Activated CD4-positive, alpha-beta T cell treated with anti-CD3 and anti-CD28 coated beads for 36 hours (primary cell): ENCODE data around the gene MAPRE2. TPM values are rescaled to one million over a fixed set of nuclear protein-coding genes. Genes with fewer than 3 reads are reported as not detected.
"Not testable (repeated sequence)": the region's sequence is repeated elsewhere in the genome, so short reads cannot be mapped to it uniquely, and the experiment has no call there.

Source experiments
- ATAC-seq: fragments of 200-7000 bp; cut with Tn5 transposase; one replicate; pipeline ENCODE4 v1.10.0; 2021; ENCODE audit warnings: mild to moderate bottlenecking, moderate library complexity
- CTCF ChIA-PET: fragments of 350-600 bp; sonication (Branson Sonifier 250); formaldehyde crosslinking; loops from one replicate; lab custom pipeline; 2021; ENCODE audit warnings: antibody characterized with exemption; lab: Charles Lee
- POLR2A ChIA-PET: fragments of 350-600 bp; sonication (Branson Sonifier 250); formaldehyde crosslinking; loops from one replicate; lab custom pipeline; 2021; ENCODE audit warnings: antibody characterized with exemption, inconsistent platforms; lab: Charles Lee
- DNase-seq: peaks from one replicate; pipeline ENCODE4 v3.0.0-alpha.2; 2020
- H3K27ac Mint-ChIP-seq: one replicate; pipeline ENCODE4 v1.8.0; 2021; ENCODE audit warnings: mixed read lengths
- H3K27me3 Mint-ChIP-seq: one replicate; pipeline ENCODE4 v1.8.0; 2021; ENCODE audit warnings: mixed read lengths
- H3K36me3 Mint-ChIP-seq: one replicate; pipeline ENCODE4 v1.8.0; 2021; ENCODE audit warnings: low read depth, mixed read lengths
- H3K4me1 Mint-ChIP-seq: one replicate; pipeline ENCODE4 v1.8.0; 2021; ENCODE audit warnings: mixed read lengths
- H3K4me3 Mint-ChIP-seq: one replicate; pipeline ENCODE4 v1.8.0; 2021; ENCODE audit warnings: mild to moderate bottlenecking, moderate library complexity, mixed read lengths
- H3K9me3 Mint-ChIP-seq: one replicate; pipeline ENCODE4 v1.8.0; 2021; ENCODE audit warnings: low read depth, mixed read lengths
- intact Hi-C, 2 experiments: fragments of 100-400 bp; cut with DNase I in 1 of 2; cut with micrococcal nuclease in 1 of 2; formaldehyde crosslinking; loops; one replicate each; pipeline versions ENCODE4 v1.14.2 to v1.15.1; 2022 to 2024; cut with DNase I, micrococcal nuclease
- total RNA-seq, 2 experiments: library from RNA; stranded (reverse); gene quantifications; one replicate each; pipeline ENCODE4 v1.2.3, GENCODE V29; 2021

The MAPRE2 gene
- total RNA-seq, 2 experiments from 2014 or later = 59.4 to 83.8 TPM

DNA sequence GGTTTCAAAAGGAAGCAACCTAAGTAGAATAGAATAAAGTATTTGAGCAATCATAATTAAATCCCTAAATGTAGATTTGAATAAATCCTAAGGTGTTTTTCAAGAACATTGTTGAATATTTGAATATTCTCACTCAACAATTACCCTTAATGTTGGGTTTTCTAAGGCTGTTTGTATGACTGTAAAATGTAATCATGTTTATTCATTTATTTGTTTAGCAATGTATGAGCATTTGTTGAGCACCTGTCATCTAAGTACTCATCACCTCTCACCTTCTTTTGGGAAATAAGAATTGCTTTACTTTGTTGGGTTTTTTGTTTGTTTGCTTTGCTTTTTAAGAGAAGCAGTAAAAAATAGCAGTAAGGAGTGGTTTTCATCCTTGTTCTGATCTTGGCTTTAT lies 66.0 kb downstream of the MAPRE2 start:
- DNase-seq (no peak), ATAC-seq (no peak)
- intact Hi-C loops = loop anchor here (2.0 to 5.0 kb wide), 3 partner anchors 64 to 80 kb away; partner anchors contain the start of gene MAPRE2 (in 1 of the 2)
- POLR2A ChIA-PET = no interaction called here
- Mint-ChIP-seq H3K27ac (no peak overlapping the region), H3K4me3 (no peak overlapping the region), H3K36me3 (peaks cover 37% of the 10 kb centered on the region), H3K27me3 (no peaks in the 10 kb centered on the region), H3K4me1 (peaks cover 56% of the 10 kb centered on the region), H3K9me3 (peaks cover 4% of the 10 kb centered on the region)
- CTCF ChIA-PET = interaction anchor here (0.9 kb wide), 1 partner anchor 62 kb away, joined by 4 read pairs; no protein-coding TSS in a partner anchor

DNA sequence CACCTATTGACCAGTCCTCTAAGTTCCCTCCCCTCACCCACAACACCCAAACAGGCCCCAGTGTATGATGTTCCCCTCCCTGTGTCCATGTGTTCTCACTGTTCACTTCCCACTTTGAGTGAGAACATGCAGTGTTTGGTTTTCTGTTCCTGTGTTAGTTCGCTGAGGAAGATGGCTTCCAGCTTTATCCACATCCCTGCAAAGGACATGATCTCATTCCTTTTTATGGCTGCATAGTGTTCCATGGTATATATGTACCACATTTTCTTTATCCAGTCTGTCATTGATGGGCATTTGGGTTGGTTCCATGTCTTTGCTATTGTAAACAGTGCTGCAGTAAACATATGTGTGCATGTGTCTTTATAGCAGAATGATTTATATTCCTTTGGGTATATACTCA lies 66.9 kb downstream of the MAPRE2 start:
- Mint-ChIP-seq H3K4me1 (peaks cover 58% of the 10 kb centered on the region), H3K36me3 (peaks cover 39% of the 10 kb centered on the region)
- not testable (repeated sequence) for H3K4me3 Mint-ChIP-seq, H3K27ac Mint-ChIP-seq, ATAC-seq, H3K9me3 Mint-ChIP-seq, H3K27me3 Mint-ChIP-seq, DNase-seq
- intact Hi-C loops = loop anchor here (5.0 kb wide), 2 partner anchors 66 to 81 kb away; partner anchors contain the start of gene MAPRE2 (in 1 of the 2)
- ChIA-PET POLR2A (interaction anchor here (0.6 kb wide), 1 partner anchor 14 kb away, joined by 5 read pairs; no protein-coding TSS in a partner anchor), CTCF (interaction anchor here (0.8 kb wide), 1 partner anchor 34 kb away, joined by 3 read pairs; no protein-coding TSS in a partner anchor)

DNA sequence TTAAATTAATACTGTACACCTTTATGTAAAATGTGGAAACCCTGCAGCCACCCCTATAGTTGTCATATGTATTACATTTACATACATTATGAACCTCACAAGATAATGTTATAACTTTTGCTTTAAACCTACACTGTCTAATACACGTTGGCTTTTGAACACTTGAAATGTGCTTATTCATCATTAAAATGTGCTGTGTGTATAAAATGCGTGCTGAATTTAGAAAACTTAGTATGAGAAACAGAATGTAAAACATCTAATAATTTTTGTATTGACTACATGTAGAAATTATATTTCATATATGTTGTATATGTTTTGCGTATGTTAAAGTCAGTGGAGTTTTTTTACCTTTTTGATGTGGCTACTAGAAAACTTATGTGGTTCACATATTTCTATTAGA lies 68.8 kb downstream of the MAPRE2 start:
- intact Hi-C loops = no loop called here

DNA sequence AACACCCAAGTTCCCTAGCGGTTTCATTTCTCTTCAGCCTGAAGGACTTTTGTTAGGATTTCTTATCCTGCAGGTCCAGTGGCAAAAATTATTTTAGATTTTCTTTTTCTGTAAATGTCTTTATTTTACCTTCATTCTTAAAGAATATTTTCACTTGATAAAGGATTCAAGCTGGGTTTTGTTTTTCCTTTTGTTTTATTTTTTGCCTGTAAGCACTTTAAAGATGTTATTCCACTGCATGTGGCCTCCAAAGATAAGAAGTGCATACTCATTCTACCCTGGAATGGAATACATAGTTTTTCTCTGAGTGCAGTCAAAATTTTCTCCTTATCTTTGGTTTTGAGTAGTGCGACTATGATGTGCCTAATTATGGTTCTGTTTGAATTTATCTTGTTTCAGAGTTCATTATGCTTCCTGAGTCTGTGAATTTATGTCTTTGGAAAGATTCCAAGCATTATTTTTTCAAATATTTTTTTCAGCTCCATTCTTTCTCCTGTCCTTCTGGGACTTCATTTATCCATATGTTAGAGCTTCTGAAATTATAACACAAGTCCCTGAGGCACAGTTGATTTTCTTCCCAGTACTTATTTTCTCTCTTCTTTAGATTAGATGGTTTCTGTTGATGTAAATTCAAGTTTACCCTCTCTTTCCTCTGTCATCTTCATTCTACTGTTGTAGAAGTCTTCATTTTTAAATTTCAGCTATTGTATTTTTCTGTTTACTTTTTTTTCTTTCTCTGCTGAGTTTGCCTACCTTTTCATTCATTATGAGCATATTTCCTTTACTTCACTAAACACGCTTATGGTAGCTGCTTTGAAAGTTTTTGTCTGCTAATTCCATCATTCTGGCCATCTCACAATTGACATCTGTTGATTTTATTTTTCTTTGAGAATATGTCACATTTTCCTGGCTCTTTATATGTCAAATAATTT lies 69.6 kb downstream of the MAPRE2 start:
- ATAC-seq (no peak), DNase-seq (no peak)
- ChIA-PET CTCF (interaction anchor here (0.7 to 1.0 kb wide), 2 partner anchors 10 to 17 kb away, joined by 3 read pairs; no protein-coding TSS in a partner anchor), POLR2A (no interaction called here)
- Mint-ChIP-seq H3K4me1 (peaks cover 54% of the 10 kb centered on the region), H3K9me3 (peaks cover 4% of the 10 kb centered on the region), H3K36me3 (peaks cover 36% of the 10 kb centered on the region), H3K4me3 (no peak overlapping the region), H3K27me3 (no peaks in the 10 kb centered on the region), H3K27ac (peak overlapping the region; percentile 37)
- intact Hi-C loops = no loop called here

More for the DNA sequence above, 68.8 kb downstream of the MAPRE2 start:
- ATAC-seq (no peak), DNase-seq (no peak)
- no peak overlapping the region for H3K27ac Mint-ChIP-seq
- H3K9me3 Mint-ChIP-seq = peaks cover 4% of the 10 kb centered on the region
- ChIA-PET CTCF (no interaction called here), POLR2A (no interaction called here)
- no peak overlapping the region for H3K4me3 Mint-ChIP-seq
- no peaks in the 10 kb centered on the region for H3K27me3 Mint-ChIP-seq
- H3K36me3 Mint-ChIP-seq = peaks cover 39% of the 10 kb centered on the region
- H3K4me1 Mint-ChIP-seq = peaks cover 61% of the 10 kb centered on the region

DNA sequence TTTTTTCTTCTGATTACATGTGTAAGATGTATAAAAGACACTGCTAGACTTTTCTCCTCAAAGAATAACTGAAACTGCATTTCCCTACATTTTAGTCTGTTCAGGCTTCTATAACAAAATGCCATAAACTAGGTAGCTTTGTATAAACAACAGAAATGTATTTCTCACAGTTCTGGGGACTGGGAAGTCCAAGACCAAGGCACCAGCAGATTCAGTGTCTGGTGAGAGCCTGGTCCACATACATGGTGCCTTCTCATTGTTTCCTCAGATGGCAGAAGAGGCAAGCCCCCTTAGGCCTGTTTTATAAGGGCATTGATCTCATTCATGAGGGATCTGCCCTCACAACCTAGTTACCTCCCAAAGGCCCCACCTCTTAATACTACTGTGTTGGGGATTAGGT lies 71.5 kb downstream of the MAPRE2 start:
- Mint-ChIP-seq H3K4me1 (peaks cover 47% of the 10 kb centered on the region), H3K27me3 (no peaks in the 10 kb centered on the region), H3K36me3 (peaks cover 32% of the 10 kb centered on the region), H3K9me3 (peaks cover 4% of the 10 kb centered on the region), H3K27ac (no peak overlapping the region), H3K4me3 (no peak overlapping the region)
- intact Hi-C loops = no loop called here
- ChIA-PET POLR2A (no interaction called here), CTCF (no interaction called here)
- DNase-seq (no peak), ATAC-seq (no peak)

DNA sequence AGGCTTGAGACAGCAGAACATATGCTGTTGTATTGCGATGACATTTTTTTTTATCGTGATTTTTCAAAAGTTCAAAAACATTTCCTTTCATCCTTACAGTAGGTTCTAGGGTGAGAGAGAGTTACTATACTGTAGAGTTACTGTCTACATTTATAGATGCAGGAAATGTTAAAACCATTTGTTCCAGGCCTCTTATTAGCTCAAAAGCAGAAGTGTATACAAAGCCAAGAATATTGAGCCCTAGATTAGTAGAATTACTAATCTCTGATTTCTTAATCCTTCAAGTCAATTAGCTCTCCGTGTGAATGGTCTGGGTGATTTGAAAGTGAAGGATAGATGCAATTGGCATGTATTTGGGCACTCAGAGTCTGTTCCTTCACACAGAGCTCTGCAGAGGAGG lies 73.1 kb downstream of the MAPRE2 start:
- peaks cover 34% of the 10 kb centered on the region for H3K4me1 Mint-ChIP-seq
- H3K36me3 Mint-ChIP-seq = peaks cover 17% of the 10 kb centered on the region

DNA sequence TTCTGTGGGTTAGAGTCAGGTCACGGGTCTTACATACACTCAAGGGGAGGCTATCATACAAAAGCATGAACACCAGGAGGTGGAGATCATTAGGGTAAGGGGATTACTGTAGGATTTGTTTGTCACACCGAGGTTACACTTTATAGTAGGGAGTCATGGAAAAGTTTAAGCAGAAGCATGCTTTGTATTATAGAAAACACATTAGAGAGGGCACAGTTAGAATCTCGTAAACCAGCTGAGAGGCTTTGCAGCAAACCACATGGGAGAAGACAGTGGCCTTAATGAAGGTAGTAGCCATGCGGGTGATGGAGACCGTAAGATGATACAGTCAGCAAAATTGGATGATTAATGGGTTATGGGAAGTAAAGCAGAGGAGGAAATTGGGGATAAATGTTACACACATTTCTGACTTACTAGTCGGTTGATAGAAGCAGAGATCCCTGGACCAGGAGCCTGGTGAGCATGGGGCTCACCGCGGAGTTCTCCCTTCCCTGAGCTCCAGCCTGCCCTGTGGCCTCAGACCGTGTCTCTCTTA lies 75.6 kb downstream of the MAPRE2 start:
- CTCF ChIA-PET = no interaction called here
- DNase-seq (no peak), ATAC-seq (no peak)
- H3K36me3 Mint-ChIP-seq = peaks cover 9% of the 10 kb centered on the region
- intact Hi-C loops = no loop called here
- POLR2A ChIA-PET = no interaction called here
- no peaks in the 10 kb centered on the region for H3K27me3 Mint-ChIP-seq
- peaks cover 22% of the 10 kb centered on the region for H3K4me1 Mint-ChIP-seq
- H3K27ac Mint-ChIP-seq = no peak overlapping the region
- no peaks in the 10 kb centered on the region for H3K9me3 Mint-ChIP-seq
- no peak overlapping the region for H3K4me3 Mint-ChIP-seq

More for the DNA sequence above, 73.1 kb downstream of the MAPRE2 start:
- ChIA-PET POLR2A (no interaction called here), CTCF (interaction anchor here (0.7 to 1.3 kb wide), 4 partner anchors 12 to 88 kb away, joined by 3 to 4 read pairs (median 4); no protein-coding TSS in a partner anchor)
- ATAC-seq (no peak), DNase-seq (no peak)
- no peaks in the 10 kb centered on the region for H3K27me3 Mint-ChIP-seq
- intact Hi-C loops = no loop called here
- H3K4me3 Mint-ChIP-seq = no peak overlapping the region
- no peak overlapping the region for H3K27ac Mint-ChIP-seq
- H3K9me3 Mint-ChIP-seq = no peaks in the 10 kb centered on the region

DNA sequence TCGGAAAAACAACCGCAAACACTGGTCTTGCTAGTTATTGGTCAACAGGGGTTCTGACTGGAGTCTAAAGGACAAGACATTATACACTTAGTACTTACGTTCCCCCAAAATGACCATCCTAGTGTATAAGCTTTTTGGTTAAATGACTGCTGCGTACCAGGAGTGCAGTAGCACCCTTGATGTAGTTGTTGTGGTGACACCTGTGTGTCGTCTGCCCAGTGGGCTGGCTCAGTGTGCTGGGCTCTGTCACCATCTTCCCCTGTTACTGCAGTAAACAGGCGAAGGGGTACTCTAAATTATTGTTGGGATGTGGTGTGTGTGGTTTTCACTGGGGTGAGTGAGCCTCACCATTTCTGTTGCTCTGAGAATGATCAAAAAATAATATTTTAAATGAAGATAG lies 76.2 kb downstream of the MAPRE2 start:
- ChIA-PET POLR2A (no interaction called here), CTCF (no interaction called here)
- ATAC-seq (no peak), DNase-seq (no peak)
- no peaks in the 10 kb centered on the region for H3K9me3 Mint-ChIP-seq
- no peak overlapping the region for H3K4me3 Mint-ChIP-seq
- H3K36me3 Mint-ChIP-seq = peaks cover 8% of the 10 kb centered on the region
- H3K4me1 Mint-ChIP-seq = peaks cover 26% of the 10 kb centered on the region
- no peaks in the 10 kb centered on the region for H3K27me3 Mint-ChIP-seq
- H3K27ac Mint-ChIP-seq = no peak overlapping the region
- intact Hi-C loops = no loop called here

DNA sequence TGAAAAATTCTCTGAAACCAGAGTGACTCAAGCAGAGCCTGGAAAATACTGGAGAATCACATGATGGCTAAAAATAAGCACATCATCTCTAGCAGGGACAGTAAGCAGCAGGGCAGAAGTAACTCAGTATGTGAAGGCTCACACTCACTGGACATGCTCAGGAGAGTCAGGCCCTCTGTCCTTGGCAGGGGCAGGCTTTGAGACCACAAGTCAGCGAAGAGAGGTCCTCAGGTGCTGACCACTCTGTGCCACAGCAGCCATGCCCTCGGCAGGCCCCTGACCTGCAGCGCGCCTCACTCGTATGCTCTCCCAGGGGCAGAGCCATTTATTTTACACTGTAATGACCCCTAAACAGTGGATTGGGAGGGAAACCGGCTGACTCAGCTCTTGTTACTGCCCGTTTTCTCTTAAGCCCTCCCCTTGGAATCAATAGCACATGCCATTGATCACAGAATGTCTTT lies 76.8 kb downstream of the MAPRE2 start:
- H3K4me3 Mint-ChIP-seq = no peak overlapping the region
- H3K27me3 Mint-ChIP-seq = no peaks in the 10 kb centered on the region
- H3K27ac Mint-ChIP-seq = no peak overlapping the region
- H3K36me3 Mint-ChIP-seq = peaks cover 8% of the 10 kb centered on the region
- no peak for DNase-seq
- ATAC-seq = no peak
- CTCF ChIA-PET = interaction anchor here (1.2 kb wide), 1 partner anchor 104 kb away, joined by 3 read pairs; no protein-coding TSS in a partner anchor
- intact Hi-C loops = no loop called here
- H3K4me1 Mint-ChIP-seq = peaks cover 27% of the 10 kb centered on the region
- POLR2A ChIA-PET = no interaction called here
- H3K9me3 Mint-ChIP-seq = no peaks in the 10 kb centered on the region

DNA sequence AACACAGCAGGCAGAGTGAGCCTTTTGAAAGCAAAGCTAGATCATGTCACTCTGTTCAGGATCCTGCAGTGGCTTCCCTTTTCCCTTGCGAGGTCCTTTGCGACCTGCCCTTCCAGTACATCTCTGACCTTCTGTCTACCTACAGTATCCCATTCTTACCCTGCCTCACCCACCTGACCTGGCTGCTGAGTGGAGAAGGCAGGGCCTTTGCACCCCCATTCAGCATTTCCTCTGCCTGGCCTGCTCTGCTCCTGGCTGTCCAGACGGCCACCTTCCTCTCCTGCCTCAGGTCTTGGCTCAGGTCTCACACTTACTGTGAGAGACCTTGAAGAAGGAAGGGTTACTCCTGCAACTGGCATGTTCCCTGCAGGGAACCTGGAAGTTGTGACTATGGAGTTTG lies 77.4 kb downstream of the MAPRE2 start:
- ChIA-PET CTCF (interaction anchor here (1.1 to 1.2 kb wide), 2 partner anchors 8 to 105 kb away, joined by 3 read pairs; no protein-coding TSS in a partner anchor), POLR2A (no interaction called here)
- intact Hi-C loops = no loop called here
- Mint-ChIP-seq H3K36me3 (peaks cover 12% of the 10 kb centered on the region), H3K4me3 (no peak overlapping the region), H3K4me1 (peaks cover 29% of the 10 kb centered on the region), H3K27ac (no peak overlapping the region), H3K9me3 (peaks cover 2% of the 10 kb centered on the region), H3K27me3 (no peaks in the 10 kb centered on the region)
- DNase-seq (no peak), ATAC-seq (no peak)

DNA sequence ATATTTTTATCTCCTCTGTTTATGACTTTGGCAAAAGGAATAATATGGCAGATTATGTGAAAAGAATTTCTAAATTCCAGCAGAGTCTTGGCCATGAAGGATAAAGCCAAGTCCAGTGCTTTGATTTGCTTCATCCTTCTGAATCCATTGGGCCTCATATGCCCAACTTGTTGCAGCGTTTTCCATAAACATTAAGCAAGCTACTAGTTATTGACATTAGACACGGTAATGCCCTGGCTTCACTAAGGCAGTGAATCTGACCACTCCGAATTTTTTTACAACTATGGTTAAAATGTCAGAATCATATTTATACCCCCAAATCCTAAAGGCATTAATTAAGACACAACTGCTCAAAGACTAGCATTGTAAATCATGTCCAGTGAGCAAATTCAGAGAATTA lies 79.8 kb downstream of the MAPRE2 start:
- peaks cover 26% of the 10 kb centered on the region for H3K4me1 Mint-ChIP-seq
- no peak overlapping the region for H3K27ac Mint-ChIP-seq
- intact Hi-C loops = no loop called here
- DNase-seq (no peak), ATAC-seq (no peak)
- POLR2A ChIA-PET = interaction anchor here (0.6 kb wide), 1 partner anchor 153 kb away, joined by 3 read pairs; no protein-coding TSS in a partner anchor
- no peaks in the 10 kb centered on the region for H3K27me3 Mint-ChIP-seq
- H3K36me3 Mint-ChIP-seq = peaks cover 19% of the 10 kb centered on the region
- no peak overlapping the region for H3K4me3 Mint-ChIP-seq
- peaks cover 6% of the 10 kb centered on the region for H3K9me3 Mint-ChIP-seq
- CTCF ChIA-PET = interaction anchor here (0.7 to 2.2 kb wide), 7 partner anchors 10 to 115 kb away, joined by 3 to 8 read pairs (median 3); no protein-coding TSS in a partner anchor
